HepG2 (cell line): ENCODE results near the gene ZNF74. TPM values are rescaled to one million over a fixed set of nuclear protein-coding genes. Genes with fewer than 3 reads are reported as not detected.

Experiments
- ARID2 ChIP-seq: sonication (generic); formaldehyde crosslinking; IDR thresholded peaks from 2 replicates; pipeline ENCODE4 v1.8.1; 2022; ENCODE audit warnings: mild to moderate bottlenecking, missing genetic modification reagents, borderline replicate concordance
- BHLHE40 ChIP-seq: IDR thresholded peaks from 2 replicates; pipeline ENCODE4 v1.6.1; 2011; ENCODE audit warnings: low read length, improper control_type of control experiment
- CBFB ChIP-seq: sonication (generic); formaldehyde crosslinking; IDR thresholded peaks from 2 replicates; pipeline ENCODE4 v1.4.0; 2020; ENCODE audit warnings: missing genetic modification reagents
- CHCHD3 ChIP-seq: sonication (generic); formaldehyde crosslinking; IDR thresholded peaks from 2 replicates; pipeline ENCODE4 v1.8.0; 2022; ENCODE audit warnings: mild to moderate bottlenecking, missing genetic modification reagents, moderate library complexity
- HDAC2 ChIP-seq: sonication (generic); formaldehyde crosslinking; IDR thresholded peaks from 2 replicates; pipeline ENCODE4 v1.4.0; 2020; ENCODE audit warnings: missing genetic modification reagents
- HNF4G ChIP-seq, 2 experiments: sonication (generic) in 1 of 2; formaldehyde crosslinking in 1 of 2; IDR thresholded peaks; 2 replicates each; pipeline versions ENCODE4 v1.4.0 to v1.6.1; 2011 to 2020; ENCODE audit warnings: borderline replicate concordance in 2 of 2, low read depth in 2 of 2, mild to moderate bottlenecking in 2 of 2, low read length in 1 of 2, missing genetic modification reagents in 1 of 2, moderate library complexity in 1 of 2
- KLF13 ChIP-seq: sonication (generic); formaldehyde crosslinking; IDR thresholded peaks from 2 replicates; pipeline ENCODE4 v1.4.0; 2020; ENCODE audit warnings: mild to moderate bottlenecking, missing genetic modification reagents
- MYC ChIP-seq: sonication (generic); formaldehyde crosslinking; IDR thresholded peaks from 2 replicates; pipeline ENCODE4 v1.9.0; 2021; ENCODE audit warnings: missing genetic modification reagents, borderline replicate concordance
- RBM22 ChIP-seq: fragments of 200-400 bp; formaldehyde crosslinking; optimal IDR thresholded peaks from 2 replicates; pipeline ENCODE3; 2017; ENCODE audit warnings: mild to moderate bottlenecking, low read length, moderate library complexity
- RXRA ChIP-seq: sonication (generic); formaldehyde crosslinking; IDR thresholded peaks from 2 replicates; pipeline ENCODE4 v1.5.1; 2020; ENCODE audit warnings: missing genetic modification reagents
- TBP ChIP-seq: sonication (generic); formaldehyde crosslinking; IDR thresholded peaks from 2 replicates; pipeline ENCODE4 v1.5.0; 2020; ENCODE audit warnings: missing genetic modification reagents
- TFAP4 ChIP-seq: sonication (generic); IDR thresholded peaks from 2 replicates; pipeline ENCODE4 v1.6.1; 2016; ENCODE audit warnings: low read depth, borderline replicate concordance
- TSC22D2 ChIP-seq: sonication (generic); formaldehyde crosslinking; IDR thresholded peaks from 2 replicates; pipeline ENCODE4 v1.5.1; 2020; ENCODE audit warnings: missing genetic modification reagents, mild to moderate bottlenecking, borderline replicate concordance
- ZBTB49 ChIP-seq: sonication (generic); formaldehyde crosslinking; IDR thresholded peaks from 2 replicates; pipeline ENCODE4 v1.4.0; 2020; ENCODE audit warnings: missing genetic modification reagents, borderline replicate concordance
- ZFP36L1 ChIP-seq: sonication (generic); formaldehyde crosslinking; IDR thresholded peaks from 2 replicates; pipeline ENCODE4 v1.8.0; 2022; ENCODE audit warnings: mild to moderate bottlenecking, missing genetic modification reagents, moderate library complexity
- ZNF230 ChIP-seq: sonication (generic); formaldehyde crosslinking; IDR thresholded peaks from 2 replicates; pipeline ENCODE4 v1.4.0; 2020; ENCODE audit warnings: mild to moderate bottlenecking, missing genetic modification reagents
- ZNF251 ChIP-seq: sonication (generic); formaldehyde crosslinking; IDR thresholded peaks from 2 replicates; pipeline ENCODE4 v1.9.0; 2021; ENCODE audit warnings: mild to moderate bottlenecking, missing genetic modification reagents
- ZNF260 ChIP-seq: sonication (generic); formaldehyde crosslinking; IDR thresholded peaks from 2 replicates; pipeline ENCODE4 v1.4.0; 2020; ENCODE audit warnings: missing genetic modification reagents, low read depth, mild to moderate bottlenecking, borderline replicate concordance
- ZNF317 ChIP-seq: sonication (generic); formaldehyde crosslinking; IDR thresholded peaks from 2 replicates; pipeline ENCODE4 v1.5.0; 2020; ENCODE audit warnings: mild to moderate bottlenecking, missing genetic modification reagents
- polyA plus RNA-seq, 8 experiments: library from polyadenylated mRNA; depleted of rRNA in 3 of 8; stranded (reverse) in 7 of 8; unstranded in 1 of 8; fragments of >200 nt; fragmentation: Illumina TruSeq in 4 of 8; extraction: Trizol in 4 of 8; gene quantifications; 2 replicates each; pipeline versions ENCODE4 v1.2.1 to v1.2.3, GENCODE V29; 2011 to 2016; ENCODE audit warnings: low read depth in 4 of 8, missing spikeins in 1 of 8, mixed read lengths in 1 of 8; ENCODE audit not compliant: insufficient read depth in 1 of 8
- total RNA-seq, 5 experiments: library from RNA; depleted of rRNA; stranded (reverse); fragments of >200 nt; fragmentation: Illumina TruSeq; extraction: Trizol; gene quantifications; 2 replicates each; pipeline ENCODE4 v1.2.3, GENCODE V29; 2016; ENCODE audit warnings: low read depth in 1 of 5
- TF ChIP-seq, protein P1 (sequence below): IDR thresholded peaks from 2 replicates; pipeline ENCODE4 v1.6.1; 2016; ENCODE audit warnings: missing genetic modification reagents, missing compliant biosample characterization
- TF ChIP-seq, protein P2 (sequence below): fragments of 450-650 bp; IDR thresholded peaks from 2 replicates; pipeline ENCODE4 v1.6.1; 2017; ENCODE audit warnings: mild to moderate bottlenecking

ZNF74 gene
- total and polyA plus RNA-seq, 2 of the 13 experiments (the other 11 are each of a cell fraction or from before 2014, with no cell fraction given) = 6.3 to 9.1 TPM

- no peak for TF ChIP-seq HNF4G (IDR thresholded peaks at IDR 0.05; ENCODE audit: borderline replicate concordance, low read depth, low read length)
- TF ChIP-seq HNF4G (CRISPR knock-in tag; IDR thresholded peaks at IDR 0.05; ENCODE audit: borderline replicate concordance, low read depth) = 0 out of 2 replicates have a peak, but pooled peaks have one; percentile 19
- no peak for TF ChIP-seq RBM22
- TF ChIP-seq CBFB = no peak
- no peak for TF ChIP-seq ARID2 (CRISPR knock-in tag)
- no peak for TF ChIP-seq TSC22D2 (CRISPR knock-in tag)
- no peak for TF ChIP-seq ZFP36L1
- 0 out of 2 replicates have a peak, but pooled peaks have one; percentile 48 for TF ChIP-seq RXRA
- TF ChIP-seq, protein P1, sequence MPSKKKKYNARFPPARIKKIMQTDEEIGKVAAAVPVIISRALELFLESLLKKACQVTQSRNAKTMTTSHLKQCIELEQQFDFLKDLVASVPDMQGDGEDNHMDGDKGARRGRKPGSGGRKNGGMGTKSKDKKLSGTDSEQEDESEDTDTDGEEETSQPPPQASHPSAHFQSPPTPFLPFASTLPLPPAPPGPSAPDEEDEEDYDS (CRISPR knock-in tag) = no peak
- no peak for TF ChIP-seq ZBTB49 (CRISPR knock-in tag)
- no peak for TF ChIP-seq ZNF230 (CRISPR knock-in tag)
- TF ChIP-seq ZNF317 (CRISPR knock-in tag) = peak; percentile 58; the same call in 1 of the 2 replicates
- no peak for TF ChIP-seq ZNF251 (CRISPR knock-in tag)
- peak; percentile 65 for TF ChIP-seq BHLHE40
- TF ChIP-seq ZNF260 (CRISPR knock-in tag) = no peak
- 0 out of 2 replicates have a peak, but pooled peaks have one; percentile 38 for TF ChIP-seq KLF13
- peak; percentile 51; the same call in 1 of the 2 replicates for TF ChIP-seq MYC (CRISPR knock-in tag)
- TF ChIP-seq TBP (CRISPR knock-in tag) = no peak
- peak; percentile 19; the same call in 1 of the 2 replicates for TF ChIP-seq TFAP4
- TF ChIP-seq, protein P2, sequence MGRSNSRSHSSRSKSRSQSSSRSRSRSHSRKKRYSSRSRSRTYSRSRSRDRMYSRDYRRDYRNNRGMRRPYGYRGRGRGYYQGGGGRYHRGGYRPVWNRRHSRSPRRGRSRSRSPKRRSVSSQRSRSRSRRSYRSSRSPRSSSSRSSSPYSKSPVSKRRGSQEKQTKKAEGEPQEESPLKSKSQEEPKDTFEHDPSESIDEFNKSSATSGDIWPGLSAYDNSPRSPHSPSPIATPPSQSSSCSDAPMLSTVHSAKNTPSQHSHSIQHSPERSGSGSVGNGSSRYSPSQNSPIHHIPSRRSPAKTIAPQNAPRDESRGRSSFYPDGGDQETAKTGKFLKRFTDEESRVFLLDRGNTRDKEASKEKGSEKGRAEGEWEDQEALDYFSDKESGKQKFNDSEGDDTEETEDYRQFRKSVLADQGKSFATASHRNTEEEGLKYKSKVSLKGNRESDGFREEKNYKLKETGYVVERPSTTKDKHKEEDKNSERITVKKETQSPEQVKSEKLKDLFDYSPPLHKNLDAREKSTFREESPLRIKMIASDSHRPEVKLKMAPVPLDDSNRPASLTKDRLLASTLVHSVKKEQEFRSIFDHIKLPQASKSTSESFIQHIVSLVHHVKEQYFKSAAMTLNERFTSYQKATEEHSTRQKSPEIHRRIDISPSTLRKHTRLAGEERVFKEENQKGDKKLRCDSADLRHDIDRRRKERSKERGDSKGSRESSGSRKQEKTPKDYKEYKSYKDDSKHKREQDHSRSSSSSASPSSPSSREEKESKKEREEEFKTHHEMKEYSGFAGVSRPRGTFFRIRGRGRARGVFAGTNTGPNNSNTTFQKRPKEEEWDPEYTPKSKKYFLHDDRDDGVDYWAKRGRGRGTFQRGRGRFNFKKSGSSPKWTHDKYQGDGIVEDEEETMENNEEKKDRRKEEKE = no peak
- TF ChIP-seq HDAC2 = peak; percentile 41; the same call in 1 of the 2 replicates
- no peak for TF ChIP-seq CHCHD3 (CRISPR knock-in tag)
These were observed 24.3 kb downstream of the ZNF74 start (continued) for GRCh38 chr22:20418211-20418788.
